ENCODE measurements around the gene RILPL1. TPM values are rescaled to one million over a fixed set of nuclear protein-coding genes. Genes with fewer than 3 reads are reported as not detected.

The RILPL1 gene
- total RNA-seq, 1 donor: 14.2 TPM

- DNase-seq (ENCODE audit: low read depth): no peak
- no peak overlapping the region for H3K4me3 ChIP-seq (ENCODE audit: low read depth, low read length)
- no peak for TF ChIP-seq CTCF (IDR thresholded peaks at IDR 0.05; ENCODE audit: insufficient read depth, low read length)
Measured at GRCh38 chr12:123506843-123507236, 26.7 kb downstream of the RILPL1 start.

- no peak overlapping the region for H3K4me3 ChIP-seq (ENCODE audit: low read depth, low read length)
- TF ChIP-seq CTCF (IDR thresholded peaks at IDR 0.05; ENCODE audit: insufficient read depth, low read length): no peak
- no peak for DNase-seq (ENCODE audit: low read depth)
Measured at GRCh38 chr12:123506059-123506842, 27.3 kb downstream of the RILPL1 start.

GRCh38 chr12:123502163-123502704, 31.3 kb downstream of the RILPL1 start:
- no peak for DNase-seq (ENCODE audit: low read depth)
- H3K4me3 ChIP-seq (ENCODE audit: low read depth, low read length): no peak overlapping the region
- TF ChIP-seq CTCF (IDR thresholded peaks at IDR 0.05; ENCODE audit: insufficient read depth, low read length): no peak

- DNase-seq (ENCODE audit: low read depth): no peak
- no peak overlapping the region for H3K4me3 ChIP-seq (ENCODE audit: low read depth, low read length)
- TF ChIP-seq CTCF (IDR thresholded peaks at IDR 0.05; ENCODE audit: insufficient read depth, low read length): no peak
Measured at GRCh38 chr12:123499332-123499731, 34.2 kb downstream of the RILPL1 start.

GRCh38 chr12:123498126-123498825, 35.2 kb downstream of the RILPL1 start:
- no peak for DNase-seq (ENCODE audit: low read depth)
- H3K4me3 ChIP-seq (ENCODE audit: low read depth, low read length): no peak overlapping the region
- no peak for TF ChIP-seq CTCF (IDR thresholded peaks at IDR 0.05; ENCODE audit: insufficient read depth, low read length)

GRCh38 chr12:123497065-123497464, 36.5 kb downstream of the RILPL1 start:
- no peak for TF ChIP-seq CTCF (IDR thresholded peaks at IDR 0.05; ENCODE audit: insufficient read depth, low read length)
- no peak for DNase-seq (ENCODE audit: low read depth)
- H3K4me3 ChIP-seq (ENCODE audit: low read depth, low read length): no peak overlapping the region

Data from fibroblast of the aortic adventitia (primary cell).